Hepatocyte (in vitro differentiated cells): ENCODE data around the gene ZBTB8A. TPM values are rescaled to one million over a fixed set of nuclear protein-coding genes. Genes with fewer than 3 reads are reported as not detected.

Source experiments
- DNase-seq: peaks from one replicate; pipeline ENCODE4 v3.0.0-alpha.2; 2016; ENCODE audit warnings: low spot score
- H2AFZ ChIP-seq: fragments of 200-600 bp; sonication (generic); 2 replicates; pipeline ENCODE4 v1.6.0; 2016; ENCODE audit warnings: antibody characterized with exemption, mild to moderate bottlenecking
- H3K27ac ChIP-seq: fragments of 200-600 bp; sonication (generic); 2 replicates; pipeline ENCODE4 v1.5.1; 2016; ENCODE audit warnings: mild to moderate bottlenecking
- H3K27me3 ChIP-seq: fragments of 200-600 bp; sonication (generic); 2 replicates; pipeline ENCODE4 v1.6.1; 2016
- H3K36me3 ChIP-seq: fragments of 200-600 bp; sonication (generic); replicated peaks from 2 replicates; pipeline ENCODE4 v1.5.1; 2016; ENCODE audit warnings: low read depth; ENCODE audit not compliant: insufficient read depth
- H3K4me1 ChIP-seq: fragments of 200-600 bp; sonication (generic); 2 replicates; pipeline ENCODE4 v1.5.1; 2016; ENCODE audit warnings: mild to moderate bottlenecking, moderate library complexity; ENCODE audit not compliant: insufficient read depth
- H3K4me2 ChIP-seq: fragments of 200-600 bp; sonication (generic); 2 replicates; pipeline ENCODE4 v1.6.0; 2016
- H3K4me3 ChIP-seq: fragments of 200-600 bp; sonication (generic); 2 replicates; pipeline ENCODE4 v1.5.1; 2016; ENCODE audit warnings: mild to moderate bottlenecking
- H3K79me2 ChIP-seq: fragments of 200-600 bp; sonication (generic); 2 replicates; pipeline ENCODE4 v1.6.0; 2017; ENCODE audit warnings: mild to moderate bottlenecking
- H3K9me2 ChIP-seq: fragments of 200-600 bp; sonication (generic); replicated peaks from 2 replicates; pipeline ENCODE4 v1.6.0; 2017; ENCODE audit warnings: mild to moderate bottlenecking; ENCODE audit not compliant: insufficient read depth
- H3K9me3 ChIP-seq: fragments of 200-600 bp; sonication (generic); 2 replicates; pipeline ENCODE4 v1.5.1; 2016; ENCODE audit warnings: low read depth, mild to moderate bottlenecking
- H4K20me1 ChIP-seq: fragments of 200-600 bp; sonication (generic); 2 replicates; pipeline ENCODE4 v1.6.0; 2016; ENCODE audit warnings: mild to moderate bottlenecking; ENCODE audit not compliant: insufficient read depth, poor library complexity, severe bottlenecking
- EZH2 ChIP-seq: fragments of 200-600 bp; sonication (generic); IDR thresholded peaks from 2 replicates; pipeline ENCODE4 v1.6.1; 2016; ENCODE audit warnings: antibody characterized with exemption, mild to moderate bottlenecking, borderline replicate concordance
- EZH2phosphoT487 ChIP-seq: fragments of 200-600 bp; sonication (generic); IDR thresholded peaks from one replicate; pipeline ENCODE4 v1.6.1; 2018; ENCODE audit warnings: antibody characterized with exemption, mild to moderate bottlenecking, low read depth, moderate library complexity; ENCODE audit not compliant: unreplicated experiment, severe bottlenecking
- WGBS: methylation state at CpG from one replicate; pipeline ENCODE4 v1.1.6; 2016; ENCODE audit warnings: low lambda C conversion rate; ENCODE audit errors: missing lambda C conversion rate; 5-methylcytosine and 5-hydroxymethylcytosine counted together
- polyA plus RNA-seq: library from polyadenylated mRNA; unstranded; fragments of >200 nt; fragmentation: Nextera tagmentation; extraction: Ambion mirVana; gene quantifications from 2 replicates; pipeline ENCODE4 v1.2.1, GENCODE V29; 2016
- total RNA-seq: library from RNA; depleted of rRNA; stranded (reverse); fragments of >200 nt; gene quantifications from 2 replicates; pipeline ENCODE4 v1.2.3, GENCODE V29; 2014
- TF ChIP-seq, protein P1 (sequence below): fragments of 200-600 bp; sonication (generic); IDR thresholded peaks from 2 replicates; pipeline ENCODE4 v1.5.1; 2016; ENCODE audit warnings: antibody characterized with exemption, mild to moderate bottlenecking; ENCODE audit not compliant: poor library complexity

ZBTB8A gene
- total and polyA plus RNA-seq, 2 experiments from 2014 or later = 3.7 to 5.7 TPM

DNA sequence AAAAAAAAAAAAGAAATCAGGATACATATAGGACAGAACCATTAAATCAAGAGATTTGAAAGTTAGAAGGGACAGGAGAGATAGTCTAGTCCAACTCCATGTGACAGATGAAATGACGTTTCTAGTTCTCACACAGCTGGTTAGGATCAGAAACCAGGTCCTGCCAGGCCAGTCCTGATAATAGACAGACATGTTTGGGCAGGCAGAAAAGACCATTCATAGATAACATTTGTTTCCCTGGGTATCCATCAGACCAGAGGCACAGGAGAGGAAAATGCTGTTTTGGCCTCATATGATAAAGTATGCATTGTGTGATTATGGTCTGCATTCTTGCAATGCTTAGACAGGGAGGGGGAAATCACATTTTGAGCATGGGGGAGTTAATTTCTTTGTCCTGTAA lies 45.0 kb upstream of the ZBTB8A start:
- TF ChIP-seq EZH2phosphoT487 = no peak
- TF ChIP-seq, protein P1, sequence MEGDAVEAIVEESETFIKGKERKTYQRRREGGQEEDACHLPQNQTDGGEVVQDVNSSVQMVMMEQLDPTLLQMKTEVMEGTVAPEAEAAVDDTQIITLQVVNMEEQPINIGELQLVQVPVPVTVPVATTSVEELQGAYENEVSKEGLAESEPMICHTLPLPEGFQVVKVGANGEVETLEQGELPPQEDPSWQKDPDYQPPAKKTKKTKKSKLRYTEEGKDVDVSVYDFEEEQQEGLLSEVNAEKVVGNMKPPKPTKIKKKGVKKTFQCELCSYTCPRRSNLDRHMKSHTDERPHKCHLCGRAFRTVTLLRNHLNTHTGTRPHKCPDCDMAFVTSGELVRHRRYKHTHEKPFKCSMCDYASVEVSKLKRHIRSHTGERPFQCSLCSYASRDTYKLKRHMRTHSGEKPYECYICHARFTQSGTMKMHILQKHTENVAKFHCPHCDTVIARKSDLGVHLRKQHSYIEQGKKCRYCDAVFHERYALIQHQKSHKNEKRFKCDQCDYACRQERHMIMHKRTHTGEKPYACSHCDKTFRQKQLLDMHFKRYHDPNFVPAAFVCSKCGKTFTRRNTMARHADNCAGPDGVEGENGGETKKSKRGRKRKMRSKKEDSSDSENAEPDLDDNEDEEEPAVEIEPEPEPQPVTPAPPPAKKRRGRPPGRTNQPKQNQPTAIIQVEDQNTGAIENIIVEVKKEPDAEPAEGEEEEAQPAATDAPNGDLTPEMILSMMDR = no peak
- TF ChIP-seq EZH2 = no peak
- 36% methylated on average over 1 of the region's 1 CpG for WGBS

DNA sequence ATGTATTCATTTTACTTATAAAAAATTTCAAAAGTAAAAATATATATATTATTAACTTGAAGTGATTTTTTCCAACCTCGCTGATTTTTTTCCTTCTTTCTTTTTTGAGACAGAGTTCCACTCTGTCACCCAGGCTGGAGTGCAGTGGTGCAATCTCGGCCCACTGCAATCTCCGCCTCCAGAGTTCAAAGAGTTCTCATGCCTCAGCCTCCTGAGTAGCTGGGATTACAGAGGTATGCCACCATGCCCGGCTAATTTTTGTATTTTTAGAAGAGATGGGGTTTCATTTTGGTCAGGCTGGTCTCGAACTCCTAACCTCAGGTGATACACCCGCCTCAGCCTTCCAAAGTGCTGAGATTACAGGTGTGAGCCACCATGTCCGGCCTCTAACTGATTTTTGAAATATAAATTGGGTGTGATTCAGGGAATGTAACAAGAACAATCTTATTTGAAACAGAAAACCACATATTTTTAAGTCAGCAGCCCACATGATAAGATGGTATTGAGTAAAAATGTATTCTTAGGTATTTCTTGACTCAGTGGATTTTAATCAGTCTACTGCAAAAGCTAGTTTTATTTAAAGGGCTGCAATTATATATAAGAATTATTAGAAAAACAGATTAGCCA lies 44.4 kb upstream of the ZBTB8A start:
- WGBS = 71% methylated on average over 7 of the region's 7 CpGs
- peaks cover 12% of the 10 kb centered on the region for H3K4me1 ChIP-seq
- H4K20me1 ChIP-seq = no peaks in the 10 kb centered on the region
- H3K9me3 ChIP-seq = no peaks in the 10 kb centered on the region
- H3K79me2 ChIP-seq = no peaks in the 10 kb centered on the region
- DNase-seq = no peak
- peak overlapping the region; percentile 50 for H3K27ac ChIP-seq
- no peak overlapping the region for H3K4me3 ChIP-seq
- no peaks in the 10 kb centered on the region for H3K27me3 ChIP-seq
- no peak overlapping the region for H2AFZ ChIP-seq
- H3K9me2 ChIP-seq = no peaks in the 10 kb centered on the region
- H3K4me2 ChIP-seq = no peak overlapping the region
- no peaks in the 10 kb centered on the region for H3K36me3 ChIP-seq
- TF ChIP-seq EZH2 (no peak), EZH2phosphoT487 (no peak)
- TF ChIP-seq, protein P1 = no peak

More for the DNA sequence above, 45.0 kb upstream of the ZBTB8A start:
- no peak overlapping the region for H2AFZ ChIP-seq
- no peaks in the 10 kb centered on the region for H3K36me3 ChIP-seq
- H3K4me1 ChIP-seq = peaks cover 12% of the 10 kb centered on the region
- no peaks in the 10 kb centered on the region for H3K9me3 ChIP-seq
- H3K79me2 ChIP-seq = no peaks in the 10 kb centered on the region
- H4K20me1 ChIP-seq = no peaks in the 10 kb centered on the region
- H3K4me3 ChIP-seq = no peak overlapping the region
- H3K9me2 ChIP-seq = no peaks in the 10 kb centered on the region
- peak overlapping the region; percentile 50 for H3K27ac ChIP-seq
- H3K27me3 ChIP-seq = no peaks in the 10 kb centered on the region
- H3K4me2 ChIP-seq = no peak overlapping the region
- peak; percentile 30 for DNase-seq

DNA sequence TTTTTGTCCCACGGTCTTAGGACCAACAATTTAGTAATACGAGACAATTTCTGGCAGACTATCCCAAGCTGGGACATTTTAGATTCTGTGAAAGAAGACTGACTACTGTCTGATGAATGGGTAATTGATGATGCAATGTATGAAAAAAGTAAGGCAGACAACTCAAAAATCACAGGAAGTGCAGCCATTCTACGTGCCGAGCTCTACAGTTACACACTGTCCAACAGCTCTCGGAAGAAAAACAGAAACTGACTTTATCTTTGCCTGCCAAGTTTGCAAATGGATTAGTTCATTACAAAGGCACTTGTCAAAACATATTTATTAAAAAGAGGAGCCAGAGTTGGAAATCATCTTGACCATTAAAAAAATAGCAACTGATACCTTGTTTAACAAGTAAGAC lies 43.1 kb upstream of the ZBTB8A start:
- peak overlapping the region; percentile 40 for H3K4me2 ChIP-seq
- 36% methylated on average over 5 of the region's 5 CpGs for WGBS
- H3K36me3 ChIP-seq = no peaks in the 10 kb centered on the region
- H4K20me1 ChIP-seq = no peaks in the 10 kb centered on the region
- H3K4me1 ChIP-seq = peaks cover 13% of the 10 kb centered on the region
- TF ChIP-seq EZH2 = no peak
- TF ChIP-seq, protein P1 = no peak
- no peak for TF ChIP-seq EZH2phosphoT487
- H3K9me2 ChIP-seq = no peaks in the 10 kb centered on the region
- peak; percentile 26 for DNase-seq
- H3K4me3 ChIP-seq = no peak overlapping the region
- no peaks in the 10 kb centered on the region for H3K79me2 ChIP-seq
- H2AFZ ChIP-seq = no peak overlapping the region
- no peaks in the 10 kb centered on the region for H3K27me3 ChIP-seq
- H3K27ac ChIP-seq = peak overlapping the region; percentile 50
- no peaks in the 10 kb centered on the region for H3K9me3 ChIP-seq

DNA sequence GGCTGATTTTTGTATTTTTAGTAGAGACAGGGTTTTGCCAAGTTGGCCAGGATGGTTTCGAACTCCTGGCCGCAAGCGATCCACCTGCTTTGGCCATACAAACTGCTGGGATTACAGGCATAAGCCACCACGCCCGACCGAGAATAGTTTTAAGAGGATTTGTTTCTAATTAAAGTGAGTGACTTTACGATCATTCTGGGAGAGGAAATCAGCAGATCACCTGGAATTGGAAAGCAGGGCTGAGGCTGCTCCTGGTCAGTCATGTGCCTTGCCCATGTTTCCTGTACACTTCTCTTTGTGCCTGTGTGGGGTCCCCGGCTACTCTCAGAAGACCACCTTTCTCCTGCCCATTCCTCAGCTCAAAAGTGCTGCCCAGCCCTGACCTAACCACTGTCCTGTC lies 40.5 kb upstream of the ZBTB8A start:
- no peak for TF ChIP-seq EZH2
- TF ChIP-seq EZH2phosphoT487 = no peak
- no peaks in the 10 kb centered on the region for H3K79me2 ChIP-seq
- WGBS = 84% methylated on average over 8 of the region's 8 CpGs
- DNase-seq = no peak
- no peaks in the 10 kb centered on the region for H3K27me3 ChIP-seq
- H3K4me1 ChIP-seq = peaks cover 18% of the 10 kb centered on the region
- H3K4me3 ChIP-seq = no peak overlapping the region
- no peaks in the 10 kb centered on the region for H3K36me3 ChIP-seq
- H3K9me2 ChIP-seq = no peaks in the 10 kb centered on the region
- H3K27ac ChIP-seq = no peak overlapping the region
- H4K20me1 ChIP-seq = no peaks in the 10 kb centered on the region
- H2AFZ ChIP-seq = no peak overlapping the region
- H3K4me2 ChIP-seq = no peak overlapping the region
- H3K9me3 ChIP-seq = no peaks in the 10 kb centered on the region
